Right ventricle myocardium inferior (tissue), 1 donor: Measurements from ENCODE around the gene MYF6. TPM values are rescaled to one million over a fixed set of nuclear protein-coding genes. Genes with fewer than 3 reads are reported as not detected.

Experiments used
- ATAC-seq: fragments of 200-7000 bp; cut with Tn5 transposase; one replicate; pipeline ENCODE4 v1.9.1; 2020; ENCODE audit warnings: mild to moderate bottlenecking, moderate library complexity
- DNase-seq: peaks from one replicate; pipeline ENCODE4 v3.0.0; 2021; ENCODE audit errors: missing footprints
- intact Hi-C: fragments of 100-400 bp; cut with DNase I; formaldehyde crosslinking; loops from one replicate; pipeline ENCODE4 v1.11.0; 2022
- total RNA-seq: library from RNA; stranded (reverse); fragmentation: NEBNext Ultra II Directional; extraction: Animal tissue kit (Norgen Biotek cat#: 25700); gene quantifications from one replicate; pipeline ENCODE4 v1.2.1, GENCODE V29; 2021
- donor health status: DM: no; HTN: yes; CAD: no; lungs with severe emphysema.

MYF6 gene
- total RNA-seq, 1 donor from 2014 or later, result not detected

DNA sequence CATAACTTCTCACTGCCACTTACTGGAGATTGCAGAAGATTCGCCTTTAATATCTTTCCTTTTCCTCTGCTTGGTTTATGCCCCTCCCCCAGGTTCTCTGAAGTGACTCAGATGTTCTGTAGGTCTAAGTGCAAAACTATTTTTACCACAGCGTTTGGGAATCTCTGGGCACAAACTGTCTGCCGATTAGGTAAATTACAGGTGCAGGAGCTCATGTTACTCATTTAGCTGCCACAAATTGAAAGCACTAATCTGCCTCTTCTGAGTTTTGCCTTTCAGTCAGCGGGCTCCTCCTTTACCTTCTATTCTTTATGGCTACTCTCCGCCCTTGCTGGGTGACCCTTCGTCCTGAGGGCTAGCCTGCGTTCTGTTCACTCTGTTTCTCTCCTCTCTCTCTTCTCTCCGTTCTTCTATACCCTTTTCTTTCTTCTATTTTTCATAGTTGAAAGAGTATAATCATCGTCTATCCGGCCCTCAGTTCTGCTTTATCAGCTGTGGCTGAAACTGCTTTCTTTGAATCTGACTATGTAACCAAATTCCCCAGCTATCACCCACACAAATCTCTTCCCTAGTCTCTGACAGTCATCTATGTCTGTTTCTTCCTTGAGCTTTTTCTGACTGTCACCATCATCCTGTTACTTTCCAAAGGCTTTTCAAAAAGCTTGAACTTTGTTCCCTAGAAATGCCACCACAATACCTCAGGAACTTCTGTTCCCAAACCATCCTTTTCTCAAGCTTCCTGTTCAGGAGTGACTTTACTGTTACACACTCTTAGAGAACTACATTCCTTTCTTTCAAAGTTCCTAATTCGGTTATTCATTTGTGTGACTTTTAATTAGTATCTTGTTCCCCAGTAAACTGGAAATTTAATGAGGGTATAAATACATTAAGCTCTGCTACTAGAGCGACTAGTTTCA, 4.3 kb upstream of the MYF6 start:
- intact Hi-C loops, result no loop called here
- ATAC-seq (peak; percentile 69), DNase-seq (no peak)

GRCh38 chr12:80704420-80704819, 3.0 kb upstream of the MYF6 start:
- DNase-seq (no peak), ATAC-seq (no peak)
- intact Hi-C loops, result no loop called here

- DNase-seq (peak; percentile 55), ATAC-seq (no peak)
- intact Hi-C loops, result no loop called here
These were observed 410 bp downstream of the MYF6 start for GRCh38 chr12:80707830-80708258.

- intact Hi-C loops, result no loop called here
- ATAC-seq (no peak), DNase-seq (peak; percentile 50)
These were observed 983 bp downstream of the MYF6 start for GRCh38 chr12:80708259-80708974.

DNA sequence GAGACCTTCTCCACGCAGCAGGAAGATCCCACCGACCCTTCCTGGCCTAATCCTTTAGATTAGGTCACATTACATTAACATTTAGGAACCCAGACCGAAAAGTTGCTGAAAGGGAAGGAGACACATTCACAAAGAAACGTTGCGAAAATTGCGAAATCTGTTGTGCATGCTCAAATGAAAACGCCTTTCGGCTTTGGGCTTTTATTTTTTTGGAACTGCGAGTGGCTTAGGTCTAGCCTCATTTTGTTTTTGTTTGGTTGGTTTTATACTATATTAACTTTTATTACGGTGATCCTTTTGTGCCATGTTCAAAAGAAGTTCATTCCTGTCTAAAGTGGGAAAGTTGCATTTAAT, 1.5 kb downstream of the MYF6 start:
- ATAC-seq (no peak), DNase-seq (no peak)
- intact Hi-C loops, result no loop called here

GRCh38 chr12:80709811-80710726, 2.6 kb downstream of the MYF6 start:
- no peak for ATAC-seq
- intact Hi-C loops, result no loop called here

DNA sequence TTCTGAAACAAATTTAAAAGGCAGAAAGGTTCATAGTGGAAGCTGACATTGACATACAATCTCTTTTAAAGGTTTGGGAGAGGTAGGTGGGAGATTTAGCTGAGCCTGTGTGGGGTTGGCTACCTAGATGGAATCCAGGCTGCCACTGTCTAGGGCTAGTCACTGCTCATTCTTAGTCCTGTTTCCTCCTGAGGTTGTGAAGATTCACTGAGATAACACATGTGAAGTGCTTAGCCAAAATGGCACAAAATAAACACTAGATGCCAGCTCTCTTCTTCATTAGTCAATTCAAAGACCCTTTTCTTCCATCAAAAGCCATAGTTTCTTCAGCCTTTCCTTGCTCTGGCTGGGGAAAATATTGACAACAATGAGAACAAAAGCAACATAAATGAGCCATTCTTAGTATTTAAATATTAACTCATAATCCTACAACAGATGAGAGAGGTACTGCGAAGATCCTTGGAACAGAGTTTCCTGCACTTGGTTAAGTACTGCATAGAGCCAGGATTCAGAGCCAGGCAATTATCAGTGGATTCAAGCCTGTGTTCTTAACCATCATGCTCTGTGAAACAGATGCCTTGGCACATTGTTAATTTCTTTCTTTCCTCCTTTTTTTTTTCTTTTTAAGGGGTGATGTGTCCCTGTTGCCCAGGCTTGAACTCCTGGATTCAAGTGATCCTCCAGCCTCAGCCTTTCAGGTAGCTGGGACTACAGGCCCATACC, 3.5 kb downstream of the MYF6 start:
- ATAC-seq (no peak), DNase-seq (no peak)
- intact Hi-C loops, result no loop called here

More at GRCh38 chr12:80709811-80710726, 2.6 kb downstream of the MYF6 start:
- DNase-seq, result no peak

DNA sequence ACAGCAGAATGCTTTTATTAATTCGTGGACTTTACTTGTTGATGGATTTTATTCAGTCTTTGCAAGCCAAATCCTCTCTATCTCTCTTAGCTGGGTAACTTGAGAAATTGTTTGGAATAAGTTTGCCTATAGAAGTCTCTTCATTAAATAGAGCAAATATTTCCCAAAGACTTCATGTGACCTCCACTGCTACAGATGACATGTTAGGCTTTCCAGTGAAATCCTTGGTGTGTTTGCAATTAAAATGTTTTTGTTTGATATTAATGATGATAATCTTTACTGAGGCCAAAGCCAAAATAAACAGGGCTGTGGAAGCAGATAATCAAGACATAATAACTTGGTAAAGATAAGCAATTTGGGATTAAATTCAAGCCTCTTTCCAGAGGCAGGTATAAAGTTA, 4.4 kb downstream of the MYF6 start:
- ATAC-seq (no peak), DNase-seq (no peak)
- intact Hi-C loops, result no loop called here

DNA sequence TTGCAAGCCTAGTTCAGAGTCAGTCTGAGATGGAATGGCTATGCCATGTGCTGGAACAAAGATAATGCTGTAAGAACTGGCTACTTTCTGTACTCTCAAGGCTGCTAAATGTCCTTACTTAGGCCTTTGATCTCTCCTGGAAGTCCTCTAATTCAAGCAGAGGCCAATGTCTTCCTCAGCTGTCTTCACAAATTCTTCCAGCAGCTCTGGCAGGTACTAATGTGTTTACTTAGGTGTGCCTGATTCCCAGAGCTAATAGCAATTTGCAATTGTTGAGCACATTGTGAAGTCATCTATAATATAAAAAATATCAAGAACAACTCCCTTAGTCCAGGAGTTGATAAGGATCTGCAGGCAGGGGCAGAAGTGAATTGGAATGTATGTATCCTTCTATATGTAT, 5.4 kb downstream of the MYF6 start:
- DNase-seq, result no peak
- intact Hi-C loops, result no loop called here
- no peak for ATAC-seq

DNA sequence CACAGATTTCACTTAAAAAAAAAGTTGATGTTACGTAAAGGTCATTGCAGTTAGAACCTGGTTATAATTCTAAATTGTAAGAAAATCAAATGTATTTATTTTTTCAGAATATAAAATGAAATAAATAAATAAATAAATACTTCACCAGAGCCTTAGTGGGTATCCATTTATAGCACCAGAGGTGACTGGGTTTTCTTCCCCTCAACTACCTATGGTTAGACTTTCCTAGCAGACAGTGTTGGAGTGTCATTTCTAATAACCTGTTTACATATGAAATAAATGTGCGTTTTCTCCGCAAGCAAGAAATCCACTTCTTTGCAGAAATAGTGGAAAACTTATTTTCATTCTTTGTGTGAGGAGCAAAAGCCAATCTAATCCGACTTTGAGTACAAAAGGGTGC, 6.0 kb downstream of the MYF6 start:
- ATAC-seq, result no peak
- intact Hi-C loops, result no loop called here
- no peak for DNase-seq

DNA sequence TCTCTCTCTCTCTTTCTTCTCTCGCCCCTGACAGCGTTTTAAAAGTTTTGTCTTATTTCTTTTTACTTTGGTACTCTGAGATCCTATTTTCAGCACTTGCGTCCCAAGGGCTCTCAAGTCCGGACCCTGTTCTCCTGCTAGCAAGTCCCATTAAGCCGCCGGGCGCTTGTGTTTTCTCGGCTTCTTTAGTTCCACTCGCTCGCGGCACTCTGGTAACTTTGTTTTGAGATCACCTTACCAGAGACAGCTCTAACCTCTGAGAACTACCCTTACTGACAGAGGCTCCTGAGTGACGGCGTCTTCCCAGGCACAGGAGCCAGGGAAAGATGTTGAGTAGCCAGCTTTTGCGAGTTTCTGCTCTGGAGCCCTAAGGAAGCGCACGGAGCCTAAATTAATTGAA, 6.6 kb downstream of the MYF6 start:
- DNase-seq, result no peak
- intact Hi-C loops, result no loop called here
- ATAC-seq, result no peak

- intact Hi-C loops, result no loop called here
- ATAC-seq, result no peak
- DNase-seq, result no peak
These were observed 7.4 kb downstream of the MYF6 start for GRCh38 chr12:80714846-80715245.

DNA sequence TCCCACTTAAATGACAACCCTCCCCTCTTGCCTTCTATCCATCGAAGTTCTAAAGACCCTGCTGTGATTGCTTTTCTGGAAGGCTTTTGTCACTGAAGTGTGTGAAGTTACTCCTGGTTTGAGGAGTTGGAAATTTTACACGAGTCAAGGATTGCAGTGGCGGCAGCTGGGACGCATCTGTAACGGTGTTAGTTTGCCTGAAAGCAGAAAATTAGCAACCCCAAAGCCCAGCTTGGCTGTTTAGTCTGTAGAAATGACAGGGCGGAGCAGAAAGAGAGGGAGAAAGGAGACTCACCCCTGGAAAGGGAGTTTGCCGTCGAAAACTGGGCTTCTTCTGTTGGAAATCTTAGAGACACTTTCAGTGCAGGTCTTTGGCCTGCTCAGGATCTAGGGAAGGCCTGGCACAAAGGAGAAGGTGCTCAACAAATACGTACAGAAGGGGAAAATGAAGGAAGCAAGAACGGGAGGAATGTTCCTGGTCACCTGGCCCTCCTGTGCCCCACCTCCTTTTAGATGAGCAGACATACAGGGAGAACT, 8.3 kb downstream of the MYF6 start:
- intact Hi-C loops, result no loop called here
- DNase-seq, result no peak
- no peak for ATAC-seq

- intact Hi-C loops, result no loop called here
- ATAC-seq, result no peak
- DNase-seq, result peak; percentile 46
These were observed 9.4 kb downstream of the MYF6 start, which contains the start of gene MYF5 for GRCh38 chr12:80716696-80717469. Gene MYF5, plus strand, starts transcription at chr12:80716912. Its CDS starts 152 bp downstream, at chr12:80717064.

- ATAC-seq (no peak), DNase-seq (no peak)
- intact Hi-C loops, result no loop called here
These were observed 10.4 kb downstream of the MYF6 start for GRCh38 chr12:80717856-80718255.

DNA sequence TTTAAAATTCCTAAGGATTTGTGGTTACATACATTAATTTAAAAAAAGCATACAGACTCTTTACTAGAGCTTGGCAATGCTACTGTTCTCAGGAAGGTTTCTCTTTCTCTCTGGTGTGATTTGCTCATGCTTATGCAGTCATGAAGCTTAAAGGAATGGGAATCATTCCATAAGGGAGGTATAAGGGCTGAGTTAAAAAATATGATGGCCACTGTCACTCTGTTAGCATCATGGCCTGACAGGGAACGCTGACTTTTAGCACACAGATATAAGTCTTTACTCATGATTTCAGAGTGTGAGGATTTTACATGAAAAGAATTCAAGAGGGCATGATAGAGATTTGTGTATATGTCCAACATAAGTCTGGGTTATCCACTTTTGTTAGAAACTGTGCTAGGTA, 13.1 kb downstream of the MYF6 start:
- DNase-seq, result no peak
- no peak for ATAC-seq
- intact Hi-C loops, result no loop called here

DNA sequence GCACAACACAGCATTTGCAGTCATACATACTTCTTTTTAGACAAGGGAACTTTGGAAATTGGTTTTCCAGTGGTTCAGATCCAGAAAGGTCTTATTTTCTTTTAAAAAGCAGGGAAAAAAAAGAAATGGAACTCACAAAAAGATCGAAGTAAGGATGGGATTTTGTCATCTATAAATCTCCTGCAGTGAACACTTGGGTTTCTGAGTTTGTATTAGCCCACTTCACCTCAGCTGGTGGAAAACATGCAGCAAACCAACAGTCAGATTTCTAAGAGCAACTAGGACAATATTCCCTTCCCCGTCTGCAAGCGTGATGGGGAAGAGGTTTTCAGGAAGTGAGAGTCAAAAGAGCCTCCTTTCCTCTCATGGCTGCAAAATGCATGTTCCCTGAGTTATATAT, 13.9 kb downstream of the MYF6 start:
- DNase-seq (no peak), ATAC-seq (no peak)
- intact Hi-C loops, result no loop called here
